ENCODE results near the gene ING3.
"Not testable (repeated sequence)": the region's sequence is repeated elsewhere in the genome, so short reads cannot be mapped to it uniquely, and the experiment has no call there.

ING3 gene

DNA sequence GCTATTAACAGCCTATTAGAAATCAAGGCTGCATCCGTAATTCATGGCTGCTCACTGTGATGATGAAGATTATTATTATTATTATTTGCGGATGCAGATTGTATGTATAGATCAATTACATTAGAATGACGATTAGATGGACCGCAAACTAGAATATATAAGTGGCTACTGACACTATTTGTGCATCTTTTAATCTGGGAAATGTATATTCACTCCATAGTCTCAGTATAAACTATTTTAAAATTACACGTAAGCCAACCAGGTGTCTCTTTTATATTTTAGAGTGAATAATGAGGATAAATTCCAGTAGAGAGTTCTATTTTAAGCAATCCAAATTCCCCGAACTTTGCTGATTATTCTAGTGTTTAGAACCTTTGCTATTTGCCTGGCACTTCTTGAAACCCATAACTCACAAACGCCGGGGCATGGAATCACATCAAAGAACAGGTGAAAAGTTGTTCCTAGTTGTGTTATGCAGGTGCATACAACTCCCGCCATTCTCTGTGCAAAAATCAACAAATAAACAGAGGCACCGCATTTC is 509 bp upstream of the ING3 start:
- DNase-seq (ENCODE audit: low read depth, low spot score), result no peak

DNA sequence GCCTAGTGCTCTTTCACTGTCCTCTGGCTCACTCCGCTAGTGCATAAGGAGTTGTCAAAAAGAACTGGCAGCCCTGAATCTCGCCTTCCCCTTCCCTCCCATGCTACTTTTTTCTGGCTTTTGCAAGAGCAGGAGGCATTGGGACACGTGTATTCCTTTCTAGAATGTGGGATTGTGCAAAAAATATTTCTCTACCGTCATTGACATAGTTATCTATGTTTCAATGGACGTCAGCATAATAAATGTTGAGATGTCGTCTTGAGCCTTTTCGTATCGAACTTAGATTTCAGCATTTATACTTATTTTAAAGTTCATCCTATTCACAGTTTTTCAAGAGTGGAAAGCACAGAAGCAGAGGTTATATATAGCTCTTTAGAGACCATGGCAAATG is 727 bp downstream of the ING3 start:
- no peak for DNase-seq (ENCODE audit: low read depth, low spot score)

DNA sequence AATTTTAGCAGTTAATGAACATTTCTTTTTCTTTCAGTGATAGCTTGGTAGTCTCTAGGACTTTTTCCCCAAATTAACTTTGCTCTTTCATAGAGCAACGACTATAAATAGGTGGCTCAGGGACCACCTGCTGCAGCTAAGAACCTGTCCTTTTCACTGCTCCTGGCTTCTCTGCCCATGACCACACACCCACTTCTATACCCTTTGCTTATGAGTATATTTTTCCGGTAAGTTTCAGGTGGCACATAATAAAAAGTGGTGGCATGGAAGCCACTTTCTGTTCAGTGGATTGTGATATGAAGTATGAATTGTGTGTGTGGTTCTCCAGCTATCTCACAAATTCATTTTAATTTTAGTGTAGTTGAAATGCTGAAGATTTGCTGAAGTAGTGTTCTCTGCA is 1.2 kb downstream of the ING3 start:
- no peak for DNase-seq (ENCODE audit: low read depth, low spot score)

DNA sequence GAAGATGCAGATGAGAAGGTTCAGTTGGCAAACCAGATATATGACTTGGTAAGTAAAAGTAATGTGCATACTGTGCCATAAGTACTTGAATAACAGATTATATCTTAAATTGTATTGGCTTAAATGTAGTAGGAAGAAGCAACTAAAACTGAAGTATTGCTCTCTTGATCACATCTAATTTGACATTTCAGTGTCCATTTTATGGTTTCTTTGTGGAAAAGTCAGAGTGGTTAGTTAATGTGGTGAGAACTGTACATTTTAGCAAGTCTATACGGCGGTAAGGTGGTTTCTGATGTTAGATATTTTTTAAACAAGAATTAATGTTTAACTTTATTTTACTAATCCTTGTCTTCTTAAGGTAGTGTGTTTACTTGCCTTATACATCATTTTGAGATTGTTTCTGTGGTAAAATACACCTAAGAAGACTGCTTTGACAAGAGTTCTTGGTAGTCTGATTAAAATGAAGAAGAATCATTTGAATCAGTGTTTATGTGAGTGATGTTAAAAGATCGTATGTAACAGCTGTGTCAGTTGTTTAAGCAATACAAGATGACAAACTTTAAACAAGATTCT is 5.1 kb downstream of the ING3 start:
- no peak for DNase-seq (ENCODE audit: low read depth, low spot score)

DNA sequence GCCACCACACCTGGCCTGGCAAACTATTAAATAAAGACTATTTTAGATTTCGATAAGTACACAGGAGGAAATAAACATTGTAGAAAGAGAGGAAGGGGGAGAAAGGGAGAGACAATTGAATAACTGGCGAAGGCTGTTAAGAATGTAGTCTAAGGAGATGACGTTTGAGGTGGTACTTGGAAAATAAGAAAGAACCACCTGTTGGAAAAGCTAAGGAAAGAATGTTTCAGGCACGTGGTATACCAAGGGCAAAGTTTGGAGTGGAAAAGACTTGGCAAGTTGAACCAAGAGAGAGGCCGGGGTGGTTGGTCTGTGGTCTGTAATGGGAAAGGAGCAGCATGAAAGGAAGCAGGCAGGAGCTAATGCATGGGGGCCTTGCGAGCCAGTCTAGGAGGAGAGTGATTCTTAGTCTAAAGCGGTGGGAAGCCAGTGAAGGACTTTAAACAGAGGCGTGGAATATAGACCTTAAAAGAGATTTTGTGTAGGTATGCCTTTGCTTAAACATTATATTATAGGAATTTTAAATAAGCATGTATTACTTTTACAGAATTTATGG is 9.4 kb downstream of the ING3 start:
- DNase-seq (ENCODE audit: low read depth, low spot score), result no peak

DNA sequence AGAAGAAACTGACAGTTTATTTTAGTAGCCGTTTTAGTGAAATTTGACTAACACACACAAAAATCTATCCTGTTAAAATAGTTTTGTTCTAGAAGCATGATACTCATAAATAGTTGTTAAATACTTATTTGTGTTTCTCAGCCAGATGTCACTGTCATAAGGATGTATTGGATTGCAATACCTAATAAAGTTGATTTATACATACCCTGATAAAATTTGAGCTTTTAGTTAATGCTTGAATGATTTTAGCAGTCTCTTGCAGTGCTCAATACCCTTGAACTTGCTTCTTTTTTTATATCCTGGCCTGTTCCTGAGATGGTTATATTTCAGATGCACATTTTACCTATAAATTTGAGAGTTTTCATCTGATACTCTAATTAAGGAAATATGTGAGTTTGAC is 10.1 kb downstream of the ING3 start:
- DNase-seq (ENCODE audit: low read depth, low spot score), result no peak

DNA sequence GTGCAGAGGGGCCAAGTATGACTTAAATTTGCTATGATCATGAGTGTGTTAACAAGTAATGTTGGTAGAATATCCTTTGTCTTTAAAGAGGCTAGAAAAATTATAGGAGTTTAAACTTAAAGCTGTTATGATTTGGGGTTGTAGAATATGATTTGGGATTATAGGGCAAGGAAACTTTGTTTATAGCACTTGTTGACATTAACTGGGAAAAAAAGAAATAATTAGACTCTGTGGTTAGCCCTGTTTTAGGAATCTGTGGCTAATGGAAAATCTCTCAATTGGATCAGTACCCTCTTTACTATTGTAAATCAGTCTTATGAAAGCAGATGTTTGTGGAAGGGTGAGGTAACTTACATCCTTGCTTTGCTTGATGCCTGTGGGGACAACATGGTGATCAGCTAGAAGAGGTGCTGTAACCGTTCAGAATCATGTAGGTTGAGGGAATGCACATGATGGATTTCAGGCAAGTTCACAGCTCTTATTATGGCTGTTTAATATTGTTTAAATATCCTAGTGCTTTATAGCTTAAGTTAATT is 11.1 kb downstream of the ING3 start:
- DNase-seq (ENCODE audit: low read depth, low spot score), result no peak

DNA sequence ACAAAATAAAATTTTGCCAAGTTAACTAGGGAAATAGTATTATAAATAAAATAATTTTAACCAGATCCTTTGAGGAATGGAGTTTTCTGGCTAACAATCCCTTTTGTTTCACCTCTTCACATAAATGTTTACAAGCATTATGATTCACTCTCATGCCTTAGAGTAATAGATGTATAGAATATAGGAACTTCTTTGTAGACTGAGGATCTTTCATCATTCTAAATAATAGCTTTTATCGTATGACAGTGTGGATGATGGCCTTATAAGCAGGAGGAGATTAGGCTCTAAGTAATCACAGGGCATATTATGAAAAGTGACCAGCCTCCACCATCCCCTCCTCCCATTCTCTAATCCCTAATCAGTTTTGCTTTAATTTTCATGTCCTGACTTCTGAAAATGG is 13.5 kb downstream of the ING3 start:
- no peak for DNase-seq (ENCODE audit: low read depth, low spot score)

DNA sequence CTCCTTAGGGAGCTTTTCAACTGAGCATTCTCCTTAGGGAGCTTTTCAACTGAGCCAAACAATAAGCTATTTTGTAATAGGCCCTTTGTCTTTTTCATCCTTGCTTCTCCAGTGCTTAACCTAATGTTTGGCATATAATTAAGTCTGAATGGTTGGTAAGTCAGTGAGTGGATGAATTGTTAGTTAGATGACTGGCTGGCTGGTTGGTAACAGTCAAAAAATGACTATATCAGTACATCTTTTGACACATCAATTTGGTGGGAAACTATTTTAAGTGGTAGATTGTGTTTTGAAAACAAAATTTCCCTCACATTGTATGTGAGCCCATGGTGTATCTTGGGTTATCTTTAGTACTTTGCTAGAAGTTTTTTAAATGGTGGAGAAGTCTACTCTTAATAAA is 16.4 kb downstream of the ING3 start:
- DNase-seq (ENCODE audit: low read depth, low spot score), result no peak

DNA sequence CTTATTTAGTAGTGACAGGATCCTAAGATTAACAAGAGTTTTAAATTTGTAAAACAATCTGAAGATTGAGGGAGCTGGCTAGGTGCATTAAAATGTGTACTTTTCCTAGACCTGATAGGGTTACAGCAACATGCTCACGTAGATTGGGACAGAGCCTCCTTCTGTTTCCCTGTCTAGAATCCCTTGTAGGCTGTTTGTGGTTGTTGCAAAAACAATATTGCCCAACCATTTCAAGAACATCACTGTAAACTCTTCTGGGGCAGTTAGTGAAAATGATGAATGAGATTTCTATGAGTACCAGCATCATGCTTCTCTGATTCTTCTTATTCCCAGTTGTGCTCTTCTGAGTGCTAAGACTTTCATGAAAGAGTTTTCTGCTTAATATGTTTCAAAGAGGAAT is 23.3 kb downstream of the ING3 start:
- no peak for DNase-seq (ENCODE audit: low read depth, low spot score)

DNA sequence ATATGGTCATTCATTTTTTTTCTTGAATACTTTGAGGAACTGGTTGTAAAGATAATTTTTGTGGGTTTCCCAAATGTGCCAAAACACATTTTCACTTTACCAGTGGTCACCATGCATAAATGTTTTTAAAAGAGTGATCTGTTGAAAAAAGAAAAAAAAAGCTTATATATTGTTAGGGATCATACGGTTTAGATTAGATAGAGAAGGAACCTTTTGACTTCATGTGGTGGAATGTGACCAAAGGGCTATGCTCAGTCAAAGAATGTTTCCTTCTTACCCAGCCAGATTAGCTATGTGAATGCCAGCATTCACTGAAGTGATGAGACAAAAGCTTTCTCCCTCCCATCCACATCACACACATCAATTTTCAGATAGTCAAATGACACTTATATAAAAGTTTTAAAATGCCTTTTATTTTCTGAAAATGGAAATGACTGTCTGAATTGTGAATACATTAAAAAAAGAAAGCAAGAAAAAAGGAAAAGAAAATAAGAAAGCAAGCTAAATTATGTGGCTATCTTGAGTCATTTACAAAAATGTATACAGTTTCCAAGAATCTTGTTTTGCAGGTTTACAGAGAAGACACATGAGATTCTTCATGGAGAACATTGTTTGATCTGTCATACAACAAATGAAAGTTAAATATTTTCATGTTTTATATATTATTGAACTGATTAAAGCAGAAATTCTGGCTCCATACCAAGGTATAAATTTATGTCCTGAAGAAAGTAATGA is 29.4 kb downstream of the ING3 start:
- no peak for DNase-seq (ENCODE audit: low read depth, low spot score)

DNA sequence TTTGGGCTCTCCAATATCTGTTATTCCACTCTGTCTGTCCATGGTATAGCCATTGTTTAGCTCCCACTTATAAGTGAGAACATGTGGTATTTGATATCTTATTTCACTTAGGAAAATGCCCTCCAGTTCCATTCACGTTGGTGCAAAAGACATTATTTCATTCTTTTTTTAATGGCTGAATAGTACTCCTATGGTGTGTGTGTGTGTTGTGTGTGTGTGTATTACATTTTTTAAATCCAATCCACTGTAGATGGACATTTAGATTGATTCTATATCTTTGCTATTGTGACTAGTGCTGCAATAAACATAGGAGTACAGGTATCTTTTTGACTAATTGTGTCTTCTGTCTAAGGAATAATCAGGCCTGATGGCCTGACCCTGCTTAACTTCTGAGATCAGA is 30.5 kb downstream of the ING3 start:
- no peak for DNase-seq (ENCODE audit: low read depth, low spot score)

DNA sequence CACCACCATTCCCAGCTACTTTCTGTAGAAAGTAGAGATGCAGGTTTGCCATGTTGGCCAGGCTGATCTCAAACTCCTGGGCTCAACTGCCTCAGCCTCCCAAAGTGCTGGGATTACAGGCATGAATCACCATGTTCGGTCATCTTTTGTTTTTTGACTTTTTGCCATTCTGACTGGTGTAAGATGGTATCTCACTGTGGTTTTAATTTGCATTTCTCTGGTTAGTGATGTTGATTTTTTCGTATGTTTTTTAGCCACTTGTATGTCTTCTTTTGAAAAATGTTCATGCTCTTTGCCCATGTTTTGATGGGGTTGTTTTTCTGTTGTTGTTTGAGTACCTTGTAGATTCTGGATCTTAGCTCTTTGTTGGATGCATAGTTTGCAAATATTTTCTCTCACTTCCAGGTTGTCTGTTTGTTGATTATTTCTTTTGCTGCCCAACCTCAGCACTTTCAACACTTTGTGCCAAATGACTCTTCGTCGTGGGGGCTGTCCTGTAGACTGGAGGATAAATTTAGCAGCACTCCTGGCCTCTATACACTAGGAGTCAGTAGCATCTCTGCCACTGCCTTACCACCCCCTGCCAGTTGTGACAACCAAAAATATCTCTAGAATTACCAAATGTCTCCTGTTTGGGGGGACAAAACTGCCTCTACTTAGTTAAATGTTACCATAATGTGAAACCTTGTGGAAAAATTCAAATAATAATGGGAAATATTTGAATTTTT is 31.5 kb downstream of the ING3 start:
- no peak for DNase-seq (ENCODE audit: low read depth, low spot score)

DNA sequence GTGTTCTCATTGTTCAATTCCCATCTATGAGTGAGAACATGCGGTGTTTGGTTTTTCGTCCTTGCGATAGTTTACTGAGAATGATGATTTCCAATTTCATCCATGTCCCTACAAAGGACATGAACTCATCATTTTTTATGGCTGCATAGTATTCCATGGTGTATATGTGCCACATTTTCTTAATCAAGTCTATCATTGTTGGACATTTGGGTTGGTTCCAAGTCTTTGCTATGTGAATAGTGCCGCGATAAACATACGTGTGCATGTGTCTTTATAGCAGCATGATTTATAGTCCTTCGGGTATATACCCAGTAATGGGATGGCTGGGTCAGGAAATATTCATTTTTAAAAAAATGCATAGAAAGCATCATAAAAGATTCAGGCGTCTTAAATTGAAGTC is 33.0 kb downstream of the ING3 start:
- DNase-seq (ENCODE audit: low read depth, low spot score), result not testable (repeated sequence)

DNA sequence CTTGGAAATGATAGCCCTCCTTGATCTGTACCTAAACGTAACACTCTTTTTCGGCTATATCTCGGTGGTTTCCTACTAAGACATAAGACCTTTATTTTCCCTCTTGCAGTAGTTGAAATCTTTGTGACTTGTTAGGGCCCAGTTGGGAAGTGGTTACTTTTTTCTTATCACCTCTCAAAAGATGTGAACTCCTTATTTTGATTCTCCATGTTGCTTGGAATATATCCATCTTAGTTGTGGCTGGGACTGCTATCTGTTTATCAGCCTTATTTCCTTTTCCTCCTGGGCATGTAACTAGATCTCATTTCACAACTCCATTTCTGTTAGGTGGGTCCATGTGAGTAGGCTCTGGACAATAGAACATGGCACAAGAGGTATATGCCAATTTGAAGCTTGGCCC is 33.8 kb downstream of the ING3 start:
- DNase-seq (ENCODE audit: low read depth, low spot score), result no peak

DNA sequence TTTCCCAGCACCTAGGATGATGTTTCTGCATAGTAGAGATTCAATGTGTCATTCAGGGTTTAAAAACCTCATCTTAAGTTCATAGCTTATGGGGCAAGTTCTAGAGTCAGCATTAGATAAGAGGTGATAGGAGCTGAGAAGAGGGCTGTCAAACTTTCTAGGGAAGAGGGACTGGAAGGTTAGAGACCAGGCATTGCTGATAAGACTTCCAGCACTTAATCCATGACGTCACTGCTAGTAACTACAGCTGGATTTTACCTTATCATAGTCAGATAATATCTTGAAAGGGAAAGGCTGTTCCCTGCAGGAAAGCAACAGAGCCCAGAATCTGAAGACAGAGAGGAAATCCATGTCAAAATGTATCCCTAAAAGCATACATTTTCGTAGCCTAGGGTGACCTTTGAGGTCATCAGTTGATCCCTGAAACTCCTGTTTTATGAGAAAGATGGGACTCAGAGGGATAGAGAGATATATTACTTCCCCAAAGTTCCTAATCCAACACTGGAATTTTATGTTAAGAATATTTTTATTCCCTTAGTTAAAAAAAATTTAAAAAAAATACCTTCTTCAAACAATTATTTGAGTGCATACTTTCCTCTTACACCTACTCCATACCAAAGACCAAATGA is 34.7 kb downstream of the ING3 start:
- no peak for DNase-seq (ENCODE audit: low read depth, low spot score)

DNA sequence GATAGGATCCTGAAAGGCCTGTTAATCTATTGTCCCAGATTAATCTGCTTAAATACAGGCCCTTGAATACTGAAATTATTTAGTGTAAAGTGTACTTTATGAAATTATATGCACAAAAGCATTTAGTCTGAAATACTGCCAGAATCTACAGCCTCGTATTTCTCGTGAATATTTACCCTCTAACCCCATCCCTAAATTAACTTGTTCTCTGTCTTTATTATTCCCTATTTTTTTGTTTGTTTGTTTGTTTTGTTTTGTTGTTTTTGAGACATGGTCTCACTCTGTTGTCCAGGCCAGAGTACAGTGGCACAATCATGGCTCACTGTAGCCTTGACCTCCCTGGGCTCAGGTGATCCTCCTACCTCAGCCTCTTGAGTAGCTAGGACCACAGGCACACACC is 35.3 kb downstream of the ING3 start:
- no peak for DNase-seq (ENCODE audit: low read depth, low spot score)

DNA sequence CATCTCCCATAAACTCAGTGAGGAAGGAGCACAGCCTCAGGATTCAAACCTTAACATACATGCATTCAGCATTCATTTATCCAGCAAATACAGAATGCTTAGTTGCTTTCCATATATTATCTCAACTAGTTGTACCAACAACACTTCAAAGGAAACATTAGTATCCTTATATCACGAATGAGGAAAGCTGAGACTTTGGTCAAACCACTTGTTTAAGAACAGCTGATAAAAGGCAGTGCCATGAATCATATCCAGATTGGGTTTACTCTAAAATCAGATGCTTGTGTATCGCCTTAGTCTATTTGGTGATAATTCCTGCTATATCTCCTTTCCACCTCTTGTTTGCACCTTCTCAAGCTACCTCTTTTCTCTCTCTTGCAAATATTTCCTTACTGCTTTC is 36.1 kb downstream of the ING3 start:
- no peak for DNase-seq (ENCODE audit: low read depth, low spot score)

DNA sequence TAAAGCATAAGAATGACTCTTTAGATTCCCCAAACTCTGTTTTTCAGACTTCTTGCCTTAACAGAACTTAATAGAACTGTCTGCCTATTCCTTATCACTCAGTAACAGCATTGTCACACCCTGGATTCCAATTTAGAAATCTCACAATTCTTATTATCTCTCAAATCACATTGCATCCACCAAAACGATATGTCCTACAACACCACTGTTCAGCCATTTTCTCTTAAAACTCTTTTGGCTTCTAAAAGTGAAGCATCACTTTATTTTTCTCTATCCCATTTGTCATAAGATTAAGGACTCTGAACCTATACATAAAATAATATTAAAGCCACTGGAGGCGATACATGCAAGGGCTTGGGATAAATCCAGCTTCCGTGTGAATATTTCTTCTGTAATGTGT is 36.7 kb downstream of the ING3 start:
- DNase-seq (ENCODE audit: low read depth, low spot score), result no peak

DNA sequence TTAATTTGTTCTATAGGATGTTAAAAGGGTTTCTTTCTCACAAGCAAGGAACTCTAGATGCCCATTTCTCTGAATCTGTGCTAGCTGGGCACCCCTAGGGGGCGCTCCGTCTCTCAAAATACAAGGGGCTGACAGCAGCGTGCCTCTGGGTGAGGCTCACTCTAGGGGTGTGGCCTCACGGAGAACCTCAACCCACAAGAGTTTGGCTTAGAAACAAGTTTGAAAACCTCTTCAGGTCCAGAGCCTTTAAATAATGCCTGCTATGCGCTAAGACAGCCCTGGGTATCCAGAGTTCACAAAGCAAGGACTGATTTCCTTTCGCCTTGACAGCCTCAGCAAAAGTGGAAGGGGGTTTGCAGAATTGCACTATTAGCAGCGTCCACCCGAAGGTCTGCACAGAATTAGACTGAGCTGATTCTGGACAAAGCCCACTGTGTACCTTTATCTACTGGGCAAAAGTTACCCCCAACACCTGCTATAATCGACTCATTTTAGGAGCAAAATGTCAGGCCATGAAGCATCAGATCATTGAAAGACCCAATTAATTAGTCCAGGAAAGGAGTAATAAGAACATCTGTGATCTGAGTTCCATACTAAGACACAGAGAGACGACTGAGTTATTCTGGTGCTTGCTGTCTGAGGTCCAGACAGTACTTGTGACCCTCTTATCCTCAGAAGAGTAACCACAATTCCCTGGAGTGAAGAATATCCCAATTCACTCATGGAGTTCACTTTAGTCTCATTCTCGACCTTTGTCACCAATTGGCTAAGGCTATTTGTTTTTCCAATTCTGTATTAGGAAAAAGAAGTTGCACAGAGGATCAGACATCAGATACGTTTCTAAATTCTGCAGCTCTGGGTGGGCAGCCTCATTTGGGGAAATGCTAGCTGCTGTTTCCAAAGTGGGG is 37.4 kb downstream of the ING3 start:
- peak; percentile 66 for DNase-seq (ENCODE audit: low read depth, low spot score)

Data from activated CD4-positive, CD25-positive, alpha-beta regulatory T cell treated with anti-CD3 and anti-CD28 coated beads, Interleukin-2, amount 50 U/mL, for 16 hours (primary cell).